GM12872 (cell line): ENCODE results near the gene EMC10.

Source experiments
- TF ChIP-seq, protein P1 (sequence below): IDR thresholded peaks from 3 replicates; pipeline ENCODE4 v1.5.1; 2011; ENCODE audit warnings: low read depth, mild to moderate bottlenecking, low read length, moderate library complexity; ENCODE audit not compliant: insufficient read depth

The EMC10 gene

DNA sequence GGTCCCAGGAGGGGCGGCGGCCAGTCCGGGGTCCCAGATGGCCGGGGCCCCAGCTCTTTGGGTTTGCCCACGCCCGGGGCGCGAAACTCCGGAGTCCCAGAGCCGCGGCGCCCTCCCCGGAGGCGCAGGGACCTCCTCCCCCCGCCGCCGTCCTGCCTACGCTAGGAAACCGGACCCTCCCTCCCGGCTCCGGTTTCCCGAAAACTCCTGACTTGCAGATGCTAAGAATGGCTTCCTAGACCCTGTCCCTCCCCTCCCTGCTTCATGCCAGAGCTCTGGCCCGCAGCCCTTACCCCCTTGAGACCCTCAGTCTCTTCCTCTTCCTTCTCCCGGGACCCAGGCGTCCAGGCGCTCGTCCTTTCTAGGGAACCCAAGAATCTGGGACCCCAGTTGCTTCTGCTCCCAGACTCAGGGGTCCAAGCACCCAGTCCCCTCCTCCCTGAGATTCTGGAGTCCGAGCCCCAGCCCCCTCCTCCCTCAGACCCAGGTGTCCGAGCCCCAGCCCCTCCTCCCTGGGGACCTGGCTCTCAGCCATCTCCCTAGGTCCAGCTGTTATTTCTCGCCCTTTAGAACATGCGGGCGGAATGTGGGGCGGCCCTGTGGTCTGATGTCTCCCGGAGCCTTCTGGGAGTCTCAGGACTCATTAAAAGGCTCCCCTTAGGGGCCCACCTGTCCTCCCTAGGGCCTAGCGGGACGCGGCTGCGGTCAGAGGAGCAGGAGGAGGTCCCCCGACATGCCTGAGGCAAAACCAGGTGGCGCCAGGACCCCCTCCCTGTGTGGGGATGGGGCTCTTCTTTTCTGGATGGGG is 43.9 kb upstream of the EMC10 start, which contains the start of gene MYBPC2:
TSS of gene MYBPC2 (plus strand) at position 672 of the 808 bp plus-strand sequence. CDS start at position 734, 62 bp downstream.
- TF ChIP-seq, protein P1, sequence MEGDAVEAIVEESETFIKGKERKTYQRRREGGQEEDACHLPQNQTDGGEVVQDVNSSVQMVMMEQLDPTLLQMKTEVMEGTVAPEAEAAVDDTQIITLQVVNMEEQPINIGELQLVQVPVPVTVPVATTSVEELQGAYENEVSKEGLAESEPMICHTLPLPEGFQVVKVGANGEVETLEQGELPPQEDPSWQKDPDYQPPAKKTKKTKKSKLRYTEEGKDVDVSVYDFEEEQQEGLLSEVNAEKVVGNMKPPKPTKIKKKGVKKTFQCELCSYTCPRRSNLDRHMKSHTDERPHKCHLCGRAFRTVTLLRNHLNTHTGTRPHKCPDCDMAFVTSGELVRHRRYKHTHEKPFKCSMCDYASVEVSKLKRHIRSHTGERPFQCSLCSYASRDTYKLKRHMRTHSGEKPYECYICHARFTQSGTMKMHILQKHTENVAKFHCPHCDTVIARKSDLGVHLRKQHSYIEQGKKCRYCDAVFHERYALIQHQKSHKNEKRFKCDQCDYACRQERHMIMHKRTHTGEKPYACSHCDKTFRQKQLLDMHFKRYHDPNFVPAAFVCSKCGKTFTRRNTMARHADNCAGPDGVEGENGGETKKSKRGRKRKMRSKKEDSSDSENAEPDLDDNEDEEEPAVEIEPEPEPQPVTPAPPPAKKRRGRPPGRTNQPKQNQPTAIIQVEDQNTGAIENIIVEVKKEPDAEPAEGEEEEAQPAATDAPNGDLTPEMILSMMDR = no peak

DNA sequence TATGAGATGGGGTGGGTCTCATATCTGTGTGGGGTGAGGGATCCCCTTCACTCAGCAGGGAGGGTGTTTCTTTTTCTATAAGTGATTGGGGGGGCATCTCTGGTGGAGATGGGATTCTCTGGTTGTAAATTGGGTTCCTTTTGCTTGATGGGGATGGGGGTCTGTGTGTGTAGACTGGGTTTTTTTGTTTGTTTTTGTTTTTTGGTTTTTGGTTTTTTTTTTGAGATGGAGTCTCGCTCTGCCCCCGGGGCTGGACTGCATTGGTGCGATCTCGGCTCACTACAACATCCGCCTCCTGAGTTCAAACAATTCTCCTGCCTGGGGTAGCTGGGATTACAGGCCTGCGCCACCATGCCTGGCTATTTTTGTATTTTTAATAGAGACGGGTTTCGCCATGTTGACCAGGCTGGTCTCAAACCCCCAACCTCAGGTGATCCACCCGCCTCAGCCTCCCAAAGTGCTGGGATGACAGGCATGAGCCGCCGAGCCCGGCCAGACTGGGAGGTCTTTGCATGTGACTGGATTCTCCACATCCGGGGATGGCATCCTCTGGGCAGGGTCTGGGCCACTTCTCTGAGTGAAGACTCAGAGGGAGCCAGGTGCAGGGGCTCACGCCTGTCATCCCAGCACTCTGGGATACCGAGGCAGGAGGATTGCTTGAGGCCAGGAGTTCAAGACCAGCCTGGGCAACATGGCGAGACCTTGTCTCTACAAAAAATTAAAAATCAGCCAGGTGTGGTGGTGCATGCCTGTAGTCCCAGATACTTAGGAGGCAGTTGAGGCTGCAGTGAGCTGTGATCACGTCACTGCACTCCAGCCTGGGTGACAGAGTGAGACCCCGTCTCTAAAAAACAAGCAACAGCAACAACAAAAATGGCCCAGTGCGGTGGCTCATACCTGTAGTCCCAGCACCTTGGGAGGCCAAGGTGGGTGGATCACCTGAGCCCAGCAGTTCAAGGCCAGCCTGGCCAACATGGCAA is 42.8 kb upstream of the EMC10 start:
- TF ChIP-seq, protein P1 = no peak

DNA sequence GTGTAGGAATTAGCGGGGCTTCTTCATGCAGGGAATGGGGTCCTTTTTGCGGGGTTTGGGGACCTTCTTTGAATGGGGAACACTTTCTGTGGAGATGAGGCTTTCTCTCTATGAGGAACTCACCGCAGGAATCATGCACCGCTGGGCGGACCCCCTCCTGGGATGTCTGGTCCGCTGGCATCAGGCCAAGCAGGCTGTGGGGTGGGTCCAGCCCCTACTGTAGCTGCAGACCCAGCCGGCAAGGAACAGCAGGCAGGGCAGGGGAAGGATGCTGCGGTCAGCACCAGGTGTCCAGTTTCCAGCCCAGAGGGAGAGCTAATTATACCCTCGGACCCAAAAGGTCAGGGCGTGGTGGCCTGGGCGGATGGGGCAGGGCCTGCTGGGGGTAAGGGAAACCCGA is 41.8 kb upstream of the EMC10 start:
- TF ChIP-seq, protein P1 = no peak

DNA sequence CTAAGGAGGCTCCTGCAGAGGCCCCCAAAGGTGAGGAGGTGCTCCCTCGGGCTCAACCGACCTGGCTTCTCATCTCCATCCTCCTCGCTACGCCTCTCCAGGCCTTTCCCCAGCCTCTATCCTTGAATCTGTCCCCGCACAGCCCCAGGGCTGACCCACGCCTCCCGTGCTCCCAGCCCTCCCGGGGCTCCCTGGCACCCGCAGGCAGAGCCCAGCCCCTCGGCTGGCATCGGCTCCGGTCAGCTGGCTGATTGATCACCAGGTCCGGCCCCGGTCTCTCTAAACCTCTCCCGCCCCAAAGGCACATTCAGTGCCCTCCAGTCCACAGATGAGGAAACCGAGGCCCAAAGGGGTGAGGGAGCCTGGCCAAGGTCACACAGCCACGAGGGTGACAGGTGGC is 41.1 kb upstream of the EMC10 start:
- TF ChIP-seq, protein P1 = no peak

DNA sequence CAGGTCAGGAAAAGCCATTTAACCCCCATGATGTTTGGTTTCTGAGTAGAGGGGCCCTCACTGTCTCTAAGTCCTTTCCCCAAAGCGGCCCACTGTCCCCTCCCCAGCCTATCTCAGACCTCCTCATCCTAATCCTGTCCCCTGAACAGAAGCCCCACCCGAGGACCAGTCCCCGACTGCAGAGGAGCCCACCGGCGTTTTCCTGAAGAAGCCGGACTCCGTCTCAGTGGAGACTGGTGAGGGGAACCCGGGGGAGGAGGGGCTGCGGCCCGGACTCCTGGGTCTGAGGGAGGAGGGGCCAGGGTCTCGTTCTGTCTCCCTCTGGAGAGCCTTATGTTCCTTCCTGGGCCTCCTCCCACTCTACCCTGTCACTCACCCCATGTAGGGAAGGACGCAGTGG is 40.7 kb upstream of the EMC10 start:
- TF ChIP-seq, protein P1 = no peak

DNA sequence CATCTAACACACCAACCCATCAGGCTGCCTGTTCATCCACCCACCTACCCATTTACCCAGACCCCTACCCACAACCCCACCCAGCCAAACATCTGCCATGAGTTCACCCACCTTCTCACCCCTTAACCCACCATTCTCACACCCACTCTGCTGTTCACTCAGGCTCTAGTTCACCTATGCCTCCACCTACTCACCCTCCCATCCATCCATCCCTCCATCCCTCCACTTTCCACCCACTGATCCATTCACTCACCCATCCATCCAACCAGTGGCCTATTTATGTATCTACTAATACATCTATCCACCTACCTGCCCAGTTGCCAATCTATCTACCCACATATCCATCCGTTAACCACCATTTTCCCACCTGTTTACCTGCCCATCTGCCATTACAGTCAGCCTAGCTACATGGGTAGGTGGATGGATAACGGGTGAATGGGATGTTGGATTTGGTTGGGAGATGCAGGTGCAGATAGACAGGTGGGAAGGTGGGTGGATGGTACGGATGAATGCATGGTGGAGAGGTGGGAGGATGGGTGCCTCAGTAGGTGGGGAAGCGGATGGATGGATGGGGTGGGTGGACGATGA is 38.4 kb upstream of the EMC10 start:
- TF ChIP-seq, protein P1 = no peak

DNA sequence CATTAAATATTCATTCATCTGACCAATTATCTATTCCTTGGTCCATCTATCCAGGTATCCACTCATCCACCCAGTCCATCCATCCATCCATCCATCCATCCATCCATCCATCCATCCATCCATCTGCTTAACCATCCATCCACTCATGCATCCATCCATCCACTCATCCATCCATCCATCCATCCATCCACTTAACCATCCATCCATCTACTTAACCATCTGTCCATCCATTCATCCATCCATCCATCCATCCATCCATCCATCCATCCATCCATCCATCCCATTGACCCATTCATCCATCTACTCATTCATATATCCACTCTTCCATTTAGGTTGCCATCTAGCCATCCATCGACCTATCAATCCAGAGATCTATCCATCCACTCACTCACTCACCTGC is 32.2 kb upstream of the EMC10 start:
- TF ChIP-seq, protein P1 = no peak
